Left ventricle myocardium inferior (tissue), 1 donor: ENCODE measurements around the gene TRIP13. TPM values are rescaled to one million over a fixed set of nuclear protein-coding genes. Genes with fewer than 3 reads are reported as not detected.

ENCODE experiments used
- DNase-seq: peaks from one replicate; pipeline ENCODE4 v3.0.0-alpha.2; 2020
- H3K27ac ChIP-seq: fragments of 200-600 bp; replicated peaks from 2 replicates; pipeline ENCODE4 v1.8.0; 2021
- H3K27me3 ChIP-seq: fragments of 200-600 bp; 2 replicates; pipeline ENCODE4 v1.8.0; 2021; ENCODE audit warnings: low read depth
- H3K36me3 ChIP-seq: fragments of 200-600 bp; 2 replicates; pipeline ENCODE4 v1.8.0; 2021
- H3K4me1 ChIP-seq: fragments of 200-600 bp; 2 replicates; pipeline ENCODE4 v1.8.0; 2021
- H3K4me3 ChIP-seq: fragments of 200-600 bp; 2 replicates; pipeline ENCODE4 v1.8.0; 2021; ENCODE audit warnings: mild to moderate bottlenecking, moderate library complexity
- H3K9me3 ChIP-seq: fragments of 200-600 bp; replicated peaks from 2 replicates; pipeline ENCODE4 v1.8.0; 2021
- intact Hi-C: fragments of 100-400 bp; cut with micrococcal nuclease; formaldehyde crosslinking; loops from one replicate; pipeline ENCODE4 v1.11.0; 2022
- total RNA-seq: library from RNA; stranded (reverse); fragmentation: NEBNext Ultra II Directional; extraction: Animal tissue kit (Norgen Biotek cat#: 25700); gene quantifications from one replicate; pipeline ENCODE4 v1.2.1, GENCODE V29; 2021
- TF ChIP-seq, protein P1 (sequence below): fragments of 200-600 bp; IDR thresholded peaks from 2 replicates; pipeline ENCODE4 v1.8.0; 2021; ENCODE audit warnings: antibody characterized with exemption, mild to moderate bottlenecking, borderline replicate concordance
- donor health status: DM: no; HTN: yes; CAD: no; lungs with severe emphysema.

Gene TRIP13
- total RNA-seq, 1 donor from 2014 or later, result 0.44 TPM

DNA sequence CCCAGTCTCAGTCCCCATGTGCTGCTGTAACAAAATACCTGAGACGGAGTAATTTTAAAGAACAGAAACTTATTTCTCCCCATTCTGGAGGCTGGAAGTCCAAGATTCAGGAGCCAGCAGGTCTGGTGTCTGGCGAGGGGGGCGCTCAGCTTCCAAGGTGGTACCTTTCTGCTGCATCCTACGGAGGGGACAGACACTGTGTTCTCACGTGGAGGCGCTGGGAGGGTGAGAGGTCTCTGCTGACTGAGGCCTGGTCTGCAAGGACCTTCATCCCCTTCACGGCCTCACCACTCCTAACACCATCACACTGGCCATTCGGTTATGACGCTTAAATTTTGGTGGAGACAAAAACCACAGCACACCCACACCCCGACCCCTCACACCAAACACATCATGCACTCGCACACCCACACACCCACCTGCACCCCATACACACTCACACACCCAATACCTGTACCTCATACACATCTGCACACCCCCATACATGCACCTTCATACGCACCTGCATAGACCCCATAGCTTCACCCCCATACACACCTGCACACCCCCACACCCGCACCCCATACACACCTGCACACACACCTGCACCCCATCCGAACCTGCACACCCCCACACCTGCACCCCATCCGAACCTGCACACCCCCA is 32.1 kb upstream of the TRIP13 start:
- Histone ChIP-seq H3K36me3 (peaks cover 35% of the 10 kb centered on the region), H3K9me3 (no peaks in the 10 kb centered on the region), H3K4me1 (no peaks in the 10 kb centered on the region), H3K4me3 (no peak overlapping the region), H3K27me3 (no peaks in the 10 kb centered on the region), H3K27ac (no peak overlapping the region)
- TF ChIP-seq, protein P1, sequence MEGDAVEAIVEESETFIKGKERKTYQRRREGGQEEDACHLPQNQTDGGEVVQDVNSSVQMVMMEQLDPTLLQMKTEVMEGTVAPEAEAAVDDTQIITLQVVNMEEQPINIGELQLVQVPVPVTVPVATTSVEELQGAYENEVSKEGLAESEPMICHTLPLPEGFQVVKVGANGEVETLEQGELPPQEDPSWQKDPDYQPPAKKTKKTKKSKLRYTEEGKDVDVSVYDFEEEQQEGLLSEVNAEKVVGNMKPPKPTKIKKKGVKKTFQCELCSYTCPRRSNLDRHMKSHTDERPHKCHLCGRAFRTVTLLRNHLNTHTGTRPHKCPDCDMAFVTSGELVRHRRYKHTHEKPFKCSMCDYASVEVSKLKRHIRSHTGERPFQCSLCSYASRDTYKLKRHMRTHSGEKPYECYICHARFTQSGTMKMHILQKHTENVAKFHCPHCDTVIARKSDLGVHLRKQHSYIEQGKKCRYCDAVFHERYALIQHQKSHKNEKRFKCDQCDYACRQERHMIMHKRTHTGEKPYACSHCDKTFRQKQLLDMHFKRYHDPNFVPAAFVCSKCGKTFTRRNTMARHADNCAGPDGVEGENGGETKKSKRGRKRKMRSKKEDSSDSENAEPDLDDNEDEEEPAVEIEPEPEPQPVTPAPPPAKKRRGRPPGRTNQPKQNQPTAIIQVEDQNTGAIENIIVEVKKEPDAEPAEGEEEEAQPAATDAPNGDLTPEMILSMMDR, result no peak
- intact Hi-C loops, result no loop called here
- no peak for DNase-seq

GRCh38 chr5:861442-862366 is 31.0 kb upstream of the TRIP13 start:
- intact Hi-C loops, result no loop called here
- TF ChIP-seq, protein P1, result no peak
- H3K36me3 ChIP-seq, result peaks cover 46% of the 10 kb centered on the region
- H3K4me1 ChIP-seq, result no peaks in the 10 kb centered on the region
- H3K4me3 ChIP-seq, result no peak overlapping the region
- no peak for DNase-seq
- H3K9me3 ChIP-seq, result no peaks in the 10 kb centered on the region
- no peak overlapping the region for H3K27ac ChIP-seq
- no peaks in the 10 kb centered on the region for H3K27me3 ChIP-seq

- no peak for DNase-seq
- no peak overlapping the region for H3K4me3 ChIP-seq
- H3K9me3 ChIP-seq, result no peaks in the 10 kb centered on the region
- TF ChIP-seq, protein P1, result no peak
- intact Hi-C loops, result no loop called here
- peaks cover 55% of the 10 kb centered on the region for H3K36me3 ChIP-seq
- H3K27ac ChIP-seq, result no peak overlapping the region
- no peaks in the 10 kb centered on the region for H3K4me1 ChIP-seq
- no peaks in the 10 kb centered on the region for H3K27me3 ChIP-seq
Measured at GRCh38 chr5:862367-863243, 30.1 kb upstream of the TRIP13 start.

GRCh38 chr5:863244-863805 is 29.4 kb upstream of the TRIP13 start:
- H3K4me3 ChIP-seq, result no peak overlapping the region
- no peak overlapping the region for H3K27ac ChIP-seq
- no peak for DNase-seq
- H3K36me3 ChIP-seq, result peaks cover 62% of the 10 kb centered on the region
- H3K9me3 ChIP-seq, result no peaks in the 10 kb centered on the region
- H3K27me3 ChIP-seq, result no peaks in the 10 kb centered on the region
- intact Hi-C loops, result no loop called here
- TF ChIP-seq, protein P1, result no peak
- no peaks in the 10 kb centered on the region for H3K4me1 ChIP-seq
